HL-60/S4 treated with phorbol 12-myristate 13-acetate at 8.2 ng/mL for 4 days and 3 days (cell line): Measurements from ENCODE around the gene NPHS1.

Experiments used
- in situ Hi-C: fragments of 300-500 bp; cut with MboI; formaldehyde crosslinking; loops from 2 replicates; pipeline ENCODE4 v1.15.0; 2022; ENCODE audit warnings: low sequenced_read_pairs

Gene NPHS1

GRCh38 chr19:35879770-35880317 lies 27.5 kb upstream of the NPHS1 start:
- in situ Hi-C loops: loop anchor here (10.0 kb wide), 1 partner anchor 55 kb away; the partner anchor contains the start of gene LRFN3

GRCh38 chr19:35879068-35879467 lies 26.8 kb upstream of the NPHS1 start:
- in situ Hi-C loops: loop anchor here (10.0 kb wide), 1 partner anchor 56 kb away; the partner anchor contains the start of gene LRFN3

- in situ Hi-C loops: loop anchor here (10.0 kb wide), 1 partner anchor 60 kb away; the partner anchor contains the start of gene LRFN3
Observed at GRCh38 chr19:35874392-35874930, 22.2 kb upstream of the NPHS1 start.

GRCh38 chr19:35872180-35872579 lies 19.9 kb upstream of the NPHS1 start:
- in situ Hi-C loops: loop anchor here (10.0 kb wide), 1 partner anchor 63 kb away; the partner anchor contains the start of gene LRFN3

GRCh38 chr19:35871611-35872010 lies 19.3 kb upstream of the NPHS1 start:
- in situ Hi-C loops: loop anchor here (10.0 kb wide), 1 partner anchor 63 kb away; the partner anchor contains the start of gene LRFN3

GRCh38 chr19:35870798-35871197 lies 18.5 kb upstream of the NPHS1 start:
- in situ Hi-C loops: loop anchor here (10.0 kb wide), 1 partner anchor 64 kb away; the partner anchor contains the start of gene LRFN3

- in situ Hi-C loops: loop anchor here (10.0 kb wide), 1 partner anchor 65 kb away; the partner anchor contains the start of gene LRFN3
Observed at GRCh38 chr19:35870124-35870736, 17.9 kb upstream of the NPHS1 start.

GRCh38 chr19:35869327-35870123 lies 17.2 kb upstream of the NPHS1 start:
- in situ Hi-C loops: loop anchor here (10.0 kb wide), 1 partner anchor 65 kb away; the partner anchor contains the start of gene LRFN3

- in situ Hi-C loops: no loop called here
Observed at GRCh38 chr19:35868823-35869326, 16.6 kb upstream of the NPHS1 start.

GRCh38 chr19:35868172-35868822 lies 16.0 kb upstream of the NPHS1 start, which contains the start of gene APLP1:
TSS of gene APLP1 (plus strand) at chr19:35868574. CDS start at chr19:35868637, 63 bp downstream.
- in situ Hi-C loops: no loop called here

- in situ Hi-C loops: no loop called here
Observed at GRCh38 chr19:35863018-35863417, 10.7 kb upstream of the NPHS1 start.

GRCh38 chr19:35862528-35862927 lies 10.2 kb upstream of the NPHS1 start:
- in situ Hi-C loops: no loop called here

GRCh38 chr19:35861640-35862160 lies 9.4 kb upstream of the NPHS1 start:
- in situ Hi-C loops: no loop called here

GRCh38 chr19:35860818-35861639 lies 8.7 kb upstream of the NPHS1 start:
- in situ Hi-C loops: no loop called here

GRCh38 chr19:35860436-35860817 lies 8.1 kb upstream of the NPHS1 start:
- in situ Hi-C loops: no loop called here

- in situ Hi-C loops: no loop called here
Observed at GRCh38 chr19:35859414-35859813, 7.1 kb upstream of the NPHS1 start.

- in situ Hi-C loops: no loop called here
Observed at GRCh38 chr19:35858311-35858710, 6.0 kb upstream of the NPHS1 start.

- in situ Hi-C loops: no loop called here
Observed at GRCh38 chr19:35856546-35857149, 4.3 kb upstream of the NPHS1 start, which contains the start of gene KIRREL2. TSS of gene KIRREL2 (plus strand) at chr19:35856911. CDS start at chr19:35857120, 209 bp downstream.
